Neural progenitor cell (in vitro differentiated cells): ENCODE data around the gene CTTNBP2NL. TPM values are rescaled to one million over a fixed set of nuclear protein-coding genes. Genes with fewer than 3 reads are reported as not detected.
A peak's percentile ranks its signal among the peaks of the same experiment; 100 is the strongest.

ENCODE experiments used
- DNase-seq: peaks from one replicate; pipeline ENCODE4 v3.0.0-alpha.2; 2016; ENCODE audit warnings: low spot score
- H2AFZ ChIP-seq: fragments of 200-600 bp; sonication (generic); replicated peaks from 2 replicates; pipeline ENCODE4 v1.6.1; 2016; ENCODE audit warnings: antibody characterized with exemption
- H3F3A ChIP-seq: fragments of 200-600 bp; sonication (generic); 2 replicates; pipeline ENCODE4 v1.6.1; 2016; ENCODE audit warnings: antibody characterized with exemption, low read depth
- H3K27ac ChIP-seq: fragments of 200-600 bp; sonication (generic); 2 replicates; pipeline ENCODE4 v1.5.1; 2016; ENCODE audit warnings: mild to moderate bottlenecking
- H3K27me3 ChIP-seq: fragments of 200-600 bp; sonication (generic); 2 replicates; pipeline ENCODE4 v1.6.1; 2016; ENCODE audit warnings: mild to moderate bottlenecking, moderate library complexity
- H3K36me3 ChIP-seq: fragments of 200-600 bp; sonication (generic); 2 replicates; pipeline ENCODE4 v1.5.1; 2016
- H3K4me1 ChIP-seq: fragments of 200-600 bp; sonication (generic); 2 replicates; pipeline ENCODE4 v1.6.1; 2016; ENCODE audit warnings: mixed run types
- H3K4me2 ChIP-seq: fragments of 200-600 bp; sonication (generic); 2 replicates; pipeline ENCODE4 v1.6.1; 2016
- H3K4me3 ChIP-seq: fragments of 200-600 bp; sonication (generic); 2 replicates; pipeline ENCODE4 v1.5.1; 2016
- H3K79me2 ChIP-seq: fragments of 200-600 bp; sonication (generic); 2 replicates; pipeline ENCODE4 v1.6.1; 2016; ENCODE audit warnings: low read depth
- H3K9ac ChIP-seq: fragments of 200-600 bp; sonication (generic); 2 replicates; pipeline ENCODE4 v1.6.1; 2016
- H3K9me3 ChIP-seq: fragments of 200-600 bp; sonication (generic); 2 replicates; pipeline ENCODE4 v1.5.1; 2016; ENCODE audit warnings: low read depth
- H4K20me1 ChIP-seq: fragments of 200-600 bp; sonication (generic); 2 replicates; pipeline ENCODE4 v1.6.1; 2016; ENCODE audit warnings: low read depth
- H3K27ac Mint-ChIP-seq: 3 replicates; pipeline ENCODE4 v1.8.0; 2021; ENCODE audit warnings: mixed read lengths
- H3K27me3 Mint-ChIP-seq: 2 replicates; pipeline ENCODE4 v1.8.0; 2022; ENCODE audit warnings: low read depth, mild to moderate bottlenecking, inconsistent platforms, moderate library complexity, mixed read lengths; ENCODE audit not compliant: insufficient read depth
- H3K36me3 Mint-ChIP-seq: 3 replicates; pipeline ENCODE4 v1.8.0; 2021; ENCODE audit warnings: mixed read lengths
- H3K4me1 Mint-ChIP-seq: 3 replicates; pipeline ENCODE4 v1.8.0; 2021; ENCODE audit warnings: mixed read lengths
- H3K4me3 Mint-ChIP-seq: 3 replicates; pipeline ENCODE4 v1.8.0; 2021; ENCODE audit warnings: mild to moderate bottlenecking, moderate library complexity, mixed read lengths
- H3K9me3 Mint-ChIP-seq: 3 replicates; pipeline ENCODE4 v1.8.0; 2020; ENCODE audit warnings: mixed read lengths
- EZH2 ChIP-seq: fragments of 200-600 bp; sonication (generic); IDR thresholded peaks from 2 replicates; pipeline ENCODE4 v1.6.1; 2017; ENCODE audit warnings: antibody characterized with exemption, mild to moderate bottlenecking, moderate library complexity
- EZH2phosphoT487 ChIP-seq: fragments of 200-600 bp; sonication (generic); IDR thresholded peaks from 2 replicates; pipeline ENCODE4 v1.6.1; 2017; ENCODE audit warnings: antibody characterized with exemption
- total RNA-seq: library from RNA; depleted of rRNA; stranded (reverse); fragments of >200 nt; gene quantifications from 2 replicates; pipeline ENCODE4 v1.2.3, GENCODE V29; 2015; ENCODE audit warnings: low replicate concordance
- TF ChIP-seq, protein P1 (sequence below): fragments of 200-600 bp; sonication (generic); IDR thresholded peaks from 2 replicates; pipeline ENCODE4 v1.5.1; 2017; ENCODE audit warnings: antibody characterized with exemption, mild to moderate bottlenecking

Gene CTTNBP2NL
- total RNA-seq, 1 donor from 2014 or later: 27.2 TPM

DNA sequence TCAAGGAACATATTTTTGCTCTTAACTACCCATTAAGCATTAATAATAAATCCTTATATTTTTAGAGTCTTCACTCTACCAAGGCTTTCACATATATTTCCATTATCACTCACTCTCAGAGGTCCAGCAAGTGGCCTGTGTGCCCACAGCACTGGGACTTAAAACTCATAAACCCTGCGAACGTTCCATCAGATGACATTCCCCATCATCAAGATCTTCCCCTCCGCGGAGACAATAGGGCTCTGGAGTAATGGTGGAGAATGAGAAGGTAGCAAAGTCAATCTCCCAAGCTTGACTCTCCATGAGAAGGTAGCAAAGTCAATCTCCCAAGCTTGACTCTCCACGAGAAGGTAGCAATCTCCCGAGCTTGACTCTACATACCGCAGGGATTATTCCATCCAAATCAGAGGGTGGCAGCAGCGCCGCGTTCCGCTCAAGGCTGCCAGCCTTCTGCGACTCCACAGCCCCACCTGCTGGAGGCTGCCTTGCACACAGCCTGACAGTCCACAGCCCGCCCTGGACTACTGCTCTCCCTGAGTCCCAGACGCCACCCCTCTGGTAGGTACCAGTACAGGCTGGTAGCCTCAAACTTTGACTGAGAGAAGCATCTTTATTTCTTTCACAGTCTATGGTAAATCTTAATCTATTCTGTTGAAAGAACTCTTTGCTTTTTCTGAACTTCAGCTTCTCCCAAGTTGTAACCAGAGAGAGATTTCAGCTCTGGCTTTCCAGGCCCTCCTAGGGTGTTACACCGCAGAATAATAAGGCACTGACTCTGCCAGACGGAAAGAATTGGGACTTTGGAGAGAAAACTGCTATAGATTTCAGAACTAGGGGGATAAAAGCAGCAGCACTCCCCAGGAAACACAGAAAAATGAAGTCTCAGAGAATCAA, 26.4 kb upstream of the CTTNBP2NL start:
- no peak overlapping the region for H3K27ac ChIP-seq
- H3K36me3 ChIP-seq: no peaks in the 10 kb centered on the region
- H3K4me2 ChIP-seq: peak overlapping the region; percentile 10
- peaks cover 2% of the 10 kb centered on the region for H3K9me3 Mint-ChIP-seq
- peak overlapping the region; percentile 55 for H2AFZ ChIP-seq
- no peaks in the 10 kb centered on the region for H3K36me3 Mint-ChIP-seq
- H3K4me3 Mint-ChIP-seq: no peak overlapping the region
- no peaks in the 10 kb centered on the region for H3K4me1 ChIP-seq
- no peak overlapping the region for H3K9ac ChIP-seq
- no peaks in the 10 kb centered on the region for H3K4me1 Mint-ChIP-seq
- H3K27ac Mint-ChIP-seq: no peak overlapping the region
- H3F3A ChIP-seq: no peaks in the 10 kb centered on the region
- H3K27me3 ChIP-seq: peaks cover 6% of the 10 kb centered on the region
- H4K20me1 ChIP-seq: no peaks in the 10 kb centered on the region
- no peaks in the 10 kb centered on the region for H3K79me2 ChIP-seq
- peaks cover 15% of the 10 kb centered on the region for H3K27me3 Mint-ChIP-seq
- H3K4me3 ChIP-seq: no peak overlapping the region
- H3K9me3 ChIP-seq: no peaks in the 10 kb centered on the region
- DNase-seq: peak; percentile 94
- TF ChIP-seq, protein P1, sequence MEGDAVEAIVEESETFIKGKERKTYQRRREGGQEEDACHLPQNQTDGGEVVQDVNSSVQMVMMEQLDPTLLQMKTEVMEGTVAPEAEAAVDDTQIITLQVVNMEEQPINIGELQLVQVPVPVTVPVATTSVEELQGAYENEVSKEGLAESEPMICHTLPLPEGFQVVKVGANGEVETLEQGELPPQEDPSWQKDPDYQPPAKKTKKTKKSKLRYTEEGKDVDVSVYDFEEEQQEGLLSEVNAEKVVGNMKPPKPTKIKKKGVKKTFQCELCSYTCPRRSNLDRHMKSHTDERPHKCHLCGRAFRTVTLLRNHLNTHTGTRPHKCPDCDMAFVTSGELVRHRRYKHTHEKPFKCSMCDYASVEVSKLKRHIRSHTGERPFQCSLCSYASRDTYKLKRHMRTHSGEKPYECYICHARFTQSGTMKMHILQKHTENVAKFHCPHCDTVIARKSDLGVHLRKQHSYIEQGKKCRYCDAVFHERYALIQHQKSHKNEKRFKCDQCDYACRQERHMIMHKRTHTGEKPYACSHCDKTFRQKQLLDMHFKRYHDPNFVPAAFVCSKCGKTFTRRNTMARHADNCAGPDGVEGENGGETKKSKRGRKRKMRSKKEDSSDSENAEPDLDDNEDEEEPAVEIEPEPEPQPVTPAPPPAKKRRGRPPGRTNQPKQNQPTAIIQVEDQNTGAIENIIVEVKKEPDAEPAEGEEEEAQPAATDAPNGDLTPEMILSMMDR: peak; percentile 97
- no peak for TF ChIP-seq EZH2phosphoT487

DNA sequence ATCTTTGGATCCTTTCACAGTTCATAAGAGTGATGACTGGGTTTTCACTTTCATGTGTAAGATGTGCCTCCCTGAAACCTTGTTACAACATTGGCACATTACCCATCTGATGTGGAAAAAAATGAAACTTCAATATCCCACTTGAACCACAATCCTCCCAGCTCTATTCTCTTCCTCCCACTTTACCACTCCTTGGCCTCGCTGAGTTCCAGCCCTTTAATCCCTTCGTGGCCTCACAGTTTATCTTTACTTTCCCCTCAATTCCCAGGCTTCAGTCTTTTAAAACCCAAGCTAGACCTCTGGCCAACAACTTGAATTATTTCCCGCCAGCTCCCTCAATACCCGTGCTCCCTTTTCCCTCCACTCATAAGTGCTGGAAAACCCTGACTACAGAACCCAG, 25.0 kb upstream of the CTTNBP2NL start:
- no peak for TF ChIP-seq EZH2phosphoT487
- TF ChIP-seq, protein P1: no peak
- TF ChIP-seq EZH2: no peak
- Histone ChIP-seq H3K79me2 (no peaks in the 10 kb centered on the region), H3K9ac (no peak overlapping the region), H3F3A (no peaks in the 10 kb centered on the region), H3K4me3 (no peak overlapping the region), H3K27me3 (peaks cover 6% of the 10 kb centered on the region), H3K36me3 (no peaks in the 10 kb centered on the region), H2AFZ (no peak overlapping the region), H4K20me1 (no peaks in the 10 kb centered on the region), H3K4me1 (no peaks in the 10 kb centered on the region), H3K27ac (no peak overlapping the region), H3K9me3 (no peaks in the 10 kb centered on the region), H3K4me2 (no peak overlapping the region)
- no peaks in the 10 kb centered on the region for H3K36me3 Mint-ChIP-seq
- DNase-seq: no peak
- H3K27me3 Mint-ChIP-seq: peaks cover 14% of the 10 kb centered on the region
- H3K4me1 Mint-ChIP-seq: no peaks in the 10 kb centered on the region
- no peak overlapping the region for H3K27ac Mint-ChIP-seq
- no peak overlapping the region for H3K4me3 Mint-ChIP-seq
- no peaks in the 10 kb centered on the region for H3K9me3 Mint-ChIP-seq

DNA sequence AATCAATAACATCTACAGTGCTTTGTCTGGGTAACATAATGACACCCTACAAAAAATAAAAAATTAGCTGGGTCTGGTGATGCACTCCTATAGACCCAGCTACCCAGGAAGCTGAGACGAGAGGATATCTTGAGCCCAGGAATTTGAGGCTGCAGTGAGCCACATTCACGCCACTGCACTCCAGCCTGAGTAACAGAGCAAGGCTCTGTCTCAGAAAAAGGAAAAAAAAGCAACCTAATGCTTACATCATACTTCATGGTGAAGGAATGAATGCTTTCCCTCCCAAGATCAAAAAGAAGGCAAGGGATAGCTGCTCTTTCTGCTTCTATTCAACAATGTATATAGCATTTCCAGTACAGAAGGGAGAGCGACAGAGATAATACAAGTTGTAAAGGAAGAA, 24.2 kb upstream of the CTTNBP2NL start:
- peaks cover 6% of the 10 kb centered on the region for H3K27me3 ChIP-seq
- H3K36me3 ChIP-seq: no peaks in the 10 kb centered on the region
- TF ChIP-seq EZH2 (no peak), EZH2phosphoT487 (no peak)
- TF ChIP-seq, protein P1: no peak
- H3K27ac ChIP-seq: no peak overlapping the region
- H2AFZ ChIP-seq: no peak overlapping the region
- Mint-ChIP-seq H3K4me3 (no peak overlapping the region), H3K4me1 (no peaks in the 10 kb centered on the region), H3K27me3 (peaks cover 14% of the 10 kb centered on the region), H3K9me3 (no peaks in the 10 kb centered on the region), H3K36me3 (no peaks in the 10 kb centered on the region), H3K27ac (no peak overlapping the region)
- no peaks in the 10 kb centered on the region for H3K79me2 ChIP-seq
- no peak overlapping the region for H3K9ac ChIP-seq
- no peak for DNase-seq
- H4K20me1 ChIP-seq: no peaks in the 10 kb centered on the region
- H3K4me2 ChIP-seq: no peak overlapping the region
- H3K9me3 ChIP-seq: no peaks in the 10 kb centered on the region
- no peaks in the 10 kb centered on the region for H3K4me1 ChIP-seq
- no peaks in the 10 kb centered on the region for H3F3A ChIP-seq
- H3K4me3 ChIP-seq: no peak overlapping the region
